SKM-1 (cell line): Measurements from ENCODE around the gene DIAPH2.

Experiments
- DNase-seq: peaks from one replicate; lab custom pipeline; 2025; ENCODE audit not compliant: unreplicated experiment; lab: John Stamatoyannopoulos, UW

DIAPH2 gene

GRCh38 chrX:97284531-97284930 is 599.9 kb downstream of the DIAPH2 start:
- no peak for DNase-seq

GRCh38 chrX:97290199-97290598 is 605.6 kb downstream of the DIAPH2 start:
- DNase-seq: no peak

GRCh38 chrX:97294041-97294440 is 609.4 kb downstream of the DIAPH2 start:
- no peak for DNase-seq

GRCh38 chrX:97295954-97296353 is 611.3 kb downstream of the DIAPH2 start:
- no peak for DNase-seq

- no peak for DNase-seq
Measured at GRCh38 chrX:97306771-97307470, 622.3 kb downstream of the DIAPH2 start.

- no peak for DNase-seq
Measured at GRCh38 chrX:97308171-97308570, 623.5 kb downstream of the DIAPH2 start.

GRCh38 chrX:97309487-97310116 is 625.0 kb downstream of the DIAPH2 start:
- DNase-seq: no peak

GRCh38 chrX:97310373-97310772 is 625.7 kb downstream of the DIAPH2 start:
- DNase-seq: no peak

- DNase-seq: no peak
Measured at GRCh38 chrX:97311066-97311778, 626.6 kb downstream of the DIAPH2 start.

GRCh38 chrX:97314345-97314744 is 629.7 kb downstream of the DIAPH2 start:
- DNase-seq: no peak

- no peak for DNase-seq
Measured at GRCh38 chrX:97315939-97316338, 631.3 kb downstream of the DIAPH2 start.

GRCh38 chrX:97320305-97320704 is 635.7 kb downstream of the DIAPH2 start:
- no peak for DNase-seq

GRCh38 chrX:97322401-97322800 is 637.8 kb downstream of the DIAPH2 start:
- no peak for DNase-seq

GRCh38 chrX:97326456-97326855 is 641.8 kb downstream of the DIAPH2 start:
- DNase-seq: no peak

GRCh38 chrX:97328853-97329390 is 644.3 kb downstream of the DIAPH2 start:
- no peak for DNase-seq

- DNase-seq: no peak
Measured at GRCh38 chrX:97330151-97330550, 645.5 kb downstream of the DIAPH2 start.

GRCh38 chrX:97332963-97333362 is 648.3 kb downstream of the DIAPH2 start:
- DNase-seq: no peak

- no peak for DNase-seq
Measured at GRCh38 chrX:97334850-97335249, 650.2 kb downstream of the DIAPH2 start.

- no peak for DNase-seq
Measured at GRCh38 chrX:97344724-97345123, 660.1 kb downstream of the DIAPH2 start.

- DNase-seq: no peak
Measured at GRCh38 chrX:97358941-97359340, 674.3 kb downstream of the DIAPH2 start.

- no peak for DNase-seq
Measured at GRCh38 chrX:97363843-97364242, 679.2 kb downstream of the DIAPH2 start.

- no peak for DNase-seq
Measured at GRCh38 chrX:97366237-97366636, 681.6 kb downstream of the DIAPH2 start.
